GM18502 (cell line): ENCODE results near the gene DYNC1LI1.
A peak's percentile ranks its signal among the peaks of the same experiment; 100 is the strongest.

Source experiments
- ATAC-seq: cut with Tn5 transposase; IDR thresholded peaks from one replicate; pipeline ENCODE4 v1.9.1; 2021; ENCODE audit warnings: mild to moderate bottlenecking; ENCODE audit not compliant: unreplicated experiment, poor library complexity

Gene DYNC1LI1

GRCh38 chr3:32498252-32498651, 72.4 kb downstream of the DYNC1LI1 start:
- no peak for ATAC-seq

DNA sequence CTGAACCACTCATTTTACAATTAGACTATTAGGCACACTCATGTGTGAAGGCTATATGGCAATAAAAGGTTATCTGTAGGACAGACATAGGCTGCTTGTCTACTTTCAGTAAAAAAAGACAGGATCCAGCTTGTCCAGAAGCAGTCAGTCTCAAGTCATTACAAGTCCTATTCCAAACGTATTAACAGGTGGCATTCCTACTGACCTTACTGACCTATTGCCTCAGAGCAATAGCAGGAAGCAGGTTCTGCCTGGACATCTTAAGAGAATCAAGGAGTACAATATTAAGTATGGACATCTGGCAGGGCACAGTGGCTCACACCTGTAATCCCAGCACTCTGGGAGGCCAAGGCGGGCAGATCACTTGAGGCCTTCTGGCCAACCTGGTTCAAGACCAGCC, 75.0 kb downstream of the DYNC1LI1 start:
- ATAC-seq, result no peak

DNA sequence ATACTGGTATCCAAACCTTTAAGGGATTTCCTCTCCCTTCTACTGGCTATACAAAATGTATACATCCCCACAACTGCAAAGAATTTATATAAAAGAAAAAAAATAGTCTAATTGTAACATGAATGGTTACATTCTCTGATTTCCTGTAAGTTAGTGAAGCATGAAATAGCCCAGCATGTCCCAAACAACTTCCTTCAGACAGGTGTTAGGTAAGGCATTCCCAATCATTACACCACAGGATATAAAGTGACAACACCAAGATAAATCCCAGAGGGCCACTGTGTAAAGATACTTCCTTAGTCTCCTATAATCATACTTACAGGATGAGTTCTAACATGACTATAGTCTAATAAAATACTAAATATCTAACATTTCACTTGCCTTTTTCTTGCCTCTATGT, 75.6 kb downstream of the DYNC1LI1 start:
- ATAC-seq, result no peak

- ATAC-seq, result peak; percentile 86
These were observed 76.9 kb downstream of the DYNC1LI1 start for GRCh38 chr3:32493437-32494414.

GRCh38 chr3:32492684-32493436, 77.8 kb downstream of the DYNC1LI1 start:
- ATAC-seq, result no peak

GRCh38 chr3:32488474-32489008, 82.1 kb downstream of the DYNC1LI1 start:
- no peak for ATAC-seq

DNA sequence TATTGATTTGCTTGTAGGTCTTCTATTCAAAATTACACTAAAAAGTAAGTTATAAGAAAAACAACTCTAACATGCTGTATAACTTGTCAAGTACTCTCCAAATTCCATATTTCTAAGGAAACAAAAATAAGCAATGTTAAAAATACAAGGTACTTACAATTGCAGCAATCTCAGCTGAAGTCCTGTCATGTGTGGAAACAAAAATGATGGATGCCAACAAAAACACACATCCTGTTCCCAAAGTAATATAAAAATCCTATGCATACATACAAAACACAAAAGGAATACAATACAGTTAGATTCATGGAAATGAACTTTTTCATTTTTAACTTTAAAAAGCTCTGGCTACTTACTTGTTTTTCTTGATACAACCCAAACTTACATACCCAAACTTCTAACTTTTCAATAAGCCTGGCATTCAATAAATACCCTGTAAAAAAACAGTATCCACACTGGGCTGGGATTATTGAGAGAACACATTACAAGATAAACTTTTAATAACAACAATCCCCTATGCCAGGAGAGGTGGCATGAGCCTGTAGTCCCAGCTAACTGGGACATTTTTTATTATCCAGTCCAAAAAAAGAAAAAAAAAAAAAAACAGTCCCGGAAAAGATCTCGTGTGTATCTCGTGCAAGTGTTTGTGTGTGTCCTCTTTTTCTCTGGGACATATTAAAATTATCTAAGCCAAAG, 82.7 kb downstream of the DYNC1LI1 start:
- ATAC-seq, result no peak

DNA sequence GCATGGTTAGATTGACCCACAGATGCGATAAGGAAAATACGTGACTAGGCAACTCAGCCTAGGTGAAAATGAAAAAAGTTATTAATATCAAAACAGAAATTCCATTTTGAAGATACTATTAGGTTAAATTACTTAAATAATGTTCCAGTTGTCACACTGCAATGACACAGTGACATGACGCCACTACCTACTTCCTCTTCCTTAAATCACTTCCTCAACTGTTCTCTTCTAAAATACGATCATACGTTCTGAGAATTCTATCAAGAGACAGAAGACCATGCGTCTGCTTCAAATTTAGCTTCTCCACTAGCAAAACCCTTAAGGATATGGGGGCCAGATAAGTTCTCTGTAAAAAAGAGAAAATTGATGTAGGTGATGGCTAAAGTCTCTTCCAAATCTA, 86.2 kb downstream of the DYNC1LI1 start:
- ATAC-seq, result no peak

DNA sequence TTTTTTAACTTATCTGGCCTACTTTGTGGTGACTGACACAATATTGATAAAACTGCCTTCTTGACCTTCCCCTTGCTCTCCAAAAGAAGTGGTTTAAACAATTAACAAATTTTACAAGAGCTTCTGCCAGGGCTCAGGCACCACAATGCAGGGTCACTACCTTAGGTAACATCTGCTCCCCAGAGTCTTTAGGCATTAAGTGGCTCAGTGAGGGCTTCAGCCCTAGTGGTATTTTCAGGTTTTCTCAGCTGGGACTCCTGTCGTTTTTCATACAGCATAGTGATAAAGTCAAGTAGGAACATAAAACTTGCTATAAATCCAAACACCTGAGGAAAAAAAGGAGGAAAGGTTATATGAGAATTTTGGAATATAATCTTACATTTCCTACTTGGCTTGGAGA, 86.9 kb downstream of the DYNC1LI1 start:
- ATAC-seq, result no peak

GRCh38 chr3:32482693-32483092, 88.0 kb downstream of the DYNC1LI1 start:
- ATAC-seq, result no peak

- no peak for ATAC-seq
These were observed 88.6 kb downstream of the DYNC1LI1 start for GRCh38 chr3:32481791-32482631.

- no peak for ATAC-seq
These were observed 90.1 kb downstream of the DYNC1LI1 start for GRCh38 chr3:32480604-32481003.
